Uterus (tissue), 2 donors: ENCODE results near the gene VWF.

Experiments
- CTCF ChIP-seq, 4 experiments: fragments of 200-600 bp in 2 of 4; fragments of 450-650 bp in 2 of 4; sonication (generic) in 2 of 4; IDR thresholded peaks; one replicate each; pipeline ENCODE4 v1.5.1; 2016 to 2019; ENCODE audit warnings: antibody characterized with exemption in 4 of 4, mild to moderate bottlenecking in 2 of 4, moderate library complexity in 1 of 4
- POLR2A ChIP-seq, 2 donors: fragments of 450-650 bp; IDR thresholded peaks; one replicate each; pipeline ENCODE4 v1.6.1; 2016; ENCODE audit warnings: antibody characterized with exemption in 2 of 2, mild to moderate bottlenecking in 1 of 2, moderate library complexity in 1 of 2

DNA sequence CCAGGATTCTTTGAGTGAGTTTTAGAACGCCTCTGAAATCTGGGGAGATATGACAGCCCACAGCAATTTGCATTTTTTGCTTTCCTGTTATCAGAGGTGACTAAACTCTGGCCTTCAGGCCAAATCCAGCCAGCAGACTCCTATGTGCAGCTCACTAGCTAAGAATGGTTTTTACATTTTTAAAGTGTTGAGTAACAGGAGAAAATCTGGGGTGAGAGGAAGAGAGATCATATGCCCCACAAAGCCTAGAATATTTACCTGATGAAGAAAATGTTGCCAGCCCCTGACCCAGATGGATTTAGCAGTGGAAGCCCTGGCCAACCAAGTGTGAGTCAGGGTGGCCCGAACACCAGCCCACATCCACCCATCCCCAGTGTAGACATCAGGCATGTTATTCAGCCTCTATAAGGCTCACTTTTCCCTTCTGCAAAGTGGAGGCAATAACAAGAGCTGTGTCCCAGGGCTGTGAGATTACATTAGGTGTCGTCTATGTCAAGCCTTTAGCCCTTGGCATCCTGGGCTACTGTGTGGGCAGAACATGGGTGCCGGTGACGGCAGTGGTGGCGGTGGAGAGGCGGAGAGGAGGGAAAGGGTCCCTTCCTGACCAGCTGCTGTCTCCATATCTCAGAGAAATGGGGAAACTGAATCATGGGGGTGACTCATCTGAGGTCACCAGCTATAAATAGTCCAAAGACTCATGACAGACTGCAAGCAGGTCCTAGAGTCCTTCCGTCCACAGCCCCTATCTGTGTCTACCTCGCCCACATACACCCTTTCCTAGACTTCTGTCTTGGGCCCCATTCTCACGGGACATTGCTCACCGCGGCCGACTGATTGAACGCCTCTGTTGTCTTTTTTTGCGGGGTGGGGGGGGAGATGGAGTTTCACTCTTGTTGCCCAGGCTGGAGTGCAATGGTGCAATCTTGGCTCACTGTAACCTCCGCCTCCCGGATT, 43.1 kb upstream of the VWF start:
- TF ChIP-seq POLR2A (IDR thresholded peaks at IDR 0.05), result no peak
- no peak for TF ChIP-seq CTCF (IDR thresholded peaks at IDR 0.05)
